GM18519 (cell line): ENCODE results near the gene AKAIN1.

Experiments used
- ATAC-seq: cut with Tn5 transposase; IDR thresholded peaks from one replicate; pipeline ENCODE4 v1.9.1; 2021; ENCODE audit warnings: mild to moderate bottlenecking, moderate library complexity; ENCODE audit not compliant: unreplicated experiment, low FRiP score

The AKAIN1 gene

GRCh38 chr18:5103286-5103685 lies 93.8 kb downstream of the AKAIN1 start:
- ATAC-seq, result no peak

GRCh38 chr18:5097116-5097703 lies 99.8 kb downstream of the AKAIN1 start:
- no peak for ATAC-seq

- ATAC-seq, result no peak
These were observed 101.8 kb downstream of the AKAIN1 start for GRCh38 chr18:5095239-5095638.

- no peak for ATAC-seq
These were observed 103.2 kb downstream of the AKAIN1 start for GRCh38 chr18:5093902-5094301.
